Body of pancreas (tissue), 4 donors: ENCODE results near the gene STIM2. TPM values are rescaled to one million over a fixed set of nuclear protein-coding genes. Genes with fewer than 3 reads are reported as not detected.
A peak's percentile ranks its signal among the peaks of the same experiment; 100 is the strongest.

ENCODE experiments used
- ATAC-seq: fragments of 150-250 bp; one replicate; pipeline ENCODE4 v1.9.1; 2016
- DNase-seq, 4 donors: peaks; one replicate each; pipeline ENCODE4 v3.0.0-alpha.2; 2019
- H3K27ac ChIP-seq, 4 donors: fragments of 200-600 bp; sonication (generic); 1 replicate in 3 of 4; 2 replicates in 1 of 4; pipeline versions ENCODE4 v1.5.1 to v1.6.1; 2016 to 2019; ENCODE audit warnings: mild to moderate bottlenecking in 1 of 4, mixed read lengths in 1 of 4, moderate library complexity in 1 of 4
- H3K27me3 ChIP-seq, 2 donors: fragments of 200-600 bp; sonication (generic); one replicate each; pipeline ENCODE4 v1.6.0; 2016; ENCODE audit warnings: mild to moderate bottlenecking in 1 of 2
- H3K36me3 ChIP-seq, 2 donors: fragments of 200-600 bp; sonication (generic); replicated peaks in 1 of 2; 2 replicates each; pipeline ENCODE4 v1.5.1; 2016; ENCODE audit warnings: low read depth in 2 of 2; ENCODE audit not compliant: insufficient read depth in 1 of 2
- H3K4me1 ChIP-seq: fragments of 200-600 bp; sonication (generic); one replicate; pipeline ENCODE4 v1.6.0; 2016
- H3K4me3 ChIP-seq, 2 donors: fragments of 200-600 bp; sonication (generic); 1 replicate in 1 of 2; 2 replicates in 1 of 2; pipeline ENCODE4 v1.5.1; 2016 to 2019
- H3K9me3 ChIP-seq, 3 donors: fragments of 200-600 bp; sonication (generic); 1 replicate in 2 of 3; 2 replicates in 1 of 3; pipeline ENCODE4 v1.5.1; 2016
- CTCF ChIP-seq, 7 experiments: fragments of 450-650 bp in 4 of 7; fragments of 200-600 bp in 3 of 7; sonication (generic) in 3 of 7; IDR thresholded peaks; one replicate each; pipeline ENCODE4 v1.5.1; 2016 to 2019; ENCODE audit warnings: antibody characterized with exemption in 7 of 7
- POLR2A ChIP-seq, 3 donors: fragments of 450-650 bp; IDR thresholded peaks; one replicate each; pipeline ENCODE4 v1.6.1; 2016; ENCODE audit warnings: antibody characterized with exemption in 3 of 3, mild to moderate bottlenecking in 2 of 3
- WGBS, 2 donors: methylation state at CpG; one replicate each; pipeline ENCODE4 v1.1.5; 2017; 5-methylcytosine and 5-hydroxymethylcytosine counted together
- intact Hi-C: fragments of 100-400 bp; cut with DNase I; formaldehyde crosslinking; loops from one replicate; pipeline ENCODE4 v1.15.1; 2023
- total RNA-seq, 2 donors: library from RNA; depleted of rRNA; stranded (reverse); fragments of >200 nt; gene quantifications; one replicate each; pipeline ENCODE4 v1.1.0, GENCODE V29; 2016

STIM2 gene
- total RNA-seq, 2 donors from 2014 or later: 10.9 to 53.4 TPM

GRCh38 chr4:27000122-27000521 is 139.5 kb downstream of the STIM2 start:
- intact Hi-C loops: no loop called here
- ATAC-seq: no peak
- H3K27me3 ChIP-seq: no peaks in the 10 kb centered on the region

GRCh38 chr4:27000820-27001219 is 140.2 kb downstream of the STIM2 start:
- Histone ChIP-seq H3K27ac (no peak overlapping the region), H3K4me3 (no peak overlapping the region), H3K27me3 (no peaks in the 10 kb centered on the region), H3K36me3 (no peaks in the 10 kb centered on the region), H3K4me1 (no peaks in the 10 kb centered on the region), H3K9me3 (no peaks in the 10 kb centered on the region)
- no peak for ATAC-seq
- peak in 4 of 7 experiments; percentile 11 to 32 (median 22) for TF ChIP-seq CTCF (IDR thresholded peaks at IDR 0.05)
- TF ChIP-seq POLR2A (IDR thresholded peaks at IDR 0.05): no peak
- WGBS, 2 donors: 89 to 93% methylated on average over 1 of the region's 1 CpG
- DNase-seq: no peak
- intact Hi-C loops: no loop called here

More at GRCh38 chr4:27000122-27000521, 139.5 kb downstream of the STIM2 start:
- no peaks in the 10 kb centered on the region for H3K9me3 ChIP-seq
- H3K4me3 ChIP-seq: no peak overlapping the region
- no peak overlapping the region for H3K27ac ChIP-seq
- DNase-seq: no peak
- TF ChIP-seq POLR2A (IDR thresholded peaks at IDR 0.05) (no peak), CTCF (IDR thresholded peaks at IDR 0.05) (no peak)
- H3K36me3 ChIP-seq: no peaks in the 10 kb centered on the region
- WGBS, 2 donors: 93 to 94% methylated on average over 2 of the region's 2 CpGs
- H3K4me1 ChIP-seq: no peaks in the 10 kb centered on the region

GRCh38 chr4:27001398-27002164 is 140.9 kb downstream of the STIM2 start:
- 92 to 96% methylated on average over 4 of the region's 4 CpGs for WGBS, 2 donors
- no peak for DNase-seq

GRCh38 chr4:27003642-27004113 is 143.0 kb downstream of the STIM2 start:
- H3K27me3 ChIP-seq: no peaks in the 10 kb centered on the region
- H3K36me3 ChIP-seq: no peaks in the 10 kb centered on the region
- H3K9me3 ChIP-seq: no peaks in the 10 kb centered on the region
- 53 to 59% methylated on average over 5 of the region's 5 CpGs for WGBS, 2 donors
- no peak overlapping the region for H3K27ac ChIP-seq
- DNase-seq (no peak), ATAC-seq (no peak)
- TF ChIP-seq CTCF (IDR thresholded peaks at IDR 0.05) (no peak), POLR2A (IDR thresholded peaks at IDR 0.05) (no peak)
- intact Hi-C loops: no loop called here
- H3K4me3 ChIP-seq: no peak overlapping the region
- H3K4me1 ChIP-seq: peaks cover 7% of the 10 kb centered on the region

More at GRCh38 chr4:27001398-27002164, 140.9 kb downstream of the STIM2 start:
- no peak for TF ChIP-seq CTCF (IDR thresholded peaks at IDR 0.05)
- no peak for TF ChIP-seq POLR2A (IDR thresholded peaks at IDR 0.05)
- intact Hi-C loops: no loop called here
- Histone ChIP-seq H3K27me3 (no peaks in the 10 kb centered on the region), H3K4me3 (no peak overlapping the region), H3K27ac (no peak overlapping the region), H3K4me1 (peaks cover 4% of the 10 kb centered on the region), H3K9me3 (no peaks in the 10 kb centered on the region), H3K36me3 (no peaks in the 10 kb centered on the region)
- ATAC-seq: no peak

- ATAC-seq (peak; percentile 51), DNase-seq (no peak)
- Histone ChIP-seq H3K4me1 (peaks cover 12% of the 10 kb centered on the region), H3K27me3 (no peaks in the 10 kb centered on the region), H3K27ac (peak overlapping the region in 1 of 4 donors; percentile 63), H3K4me3 (no peak overlapping the region), H3K36me3 (no peaks in the 10 kb centered on the region), H3K9me3 (no peaks in the 10 kb centered on the region)
- TF ChIP-seq CTCF (IDR thresholded peaks at IDR 0.05) (no peak), POLR2A (IDR thresholded peaks at IDR 0.05) (no peak)
- intact Hi-C loops: no loop called here
Observed at GRCh38 chr4:27005501-27005900, 144.9 kb downstream of the STIM2 start.
